ENCODE results near the gene ABCA10.

- peak in 1 of 2 donors; percentile 40 for TF ChIP-seq POLR2A (IDR thresholded peaks at IDR 0.05)
- TF ChIP-seq, protein P1, sequence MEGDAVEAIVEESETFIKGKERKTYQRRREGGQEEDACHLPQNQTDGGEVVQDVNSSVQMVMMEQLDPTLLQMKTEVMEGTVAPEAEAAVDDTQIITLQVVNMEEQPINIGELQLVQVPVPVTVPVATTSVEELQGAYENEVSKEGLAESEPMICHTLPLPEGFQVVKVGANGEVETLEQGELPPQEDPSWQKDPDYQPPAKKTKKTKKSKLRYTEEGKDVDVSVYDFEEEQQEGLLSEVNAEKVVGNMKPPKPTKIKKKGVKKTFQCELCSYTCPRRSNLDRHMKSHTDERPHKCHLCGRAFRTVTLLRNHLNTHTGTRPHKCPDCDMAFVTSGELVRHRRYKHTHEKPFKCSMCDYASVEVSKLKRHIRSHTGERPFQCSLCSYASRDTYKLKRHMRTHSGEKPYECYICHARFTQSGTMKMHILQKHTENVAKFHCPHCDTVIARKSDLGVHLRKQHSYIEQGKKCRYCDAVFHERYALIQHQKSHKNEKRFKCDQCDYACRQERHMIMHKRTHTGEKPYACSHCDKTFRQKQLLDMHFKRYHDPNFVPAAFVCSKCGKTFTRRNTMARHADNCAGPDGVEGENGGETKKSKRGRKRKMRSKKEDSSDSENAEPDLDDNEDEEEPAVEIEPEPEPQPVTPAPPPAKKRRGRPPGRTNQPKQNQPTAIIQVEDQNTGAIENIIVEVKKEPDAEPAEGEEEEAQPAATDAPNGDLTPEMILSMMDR (IDR thresholded peaks at IDR 0.05 in 4 of 5, conservative IDR thresholded peaks at IDR 0.05 in 1 of 5): no peak
Measured at GRCh38 chr17:69141431-69142174, 87.0 kb downstream of the ABCA10 start, which contains the start of gene ABCA6.
